GM12878 (cell line): ENCODE results near the gene CRELD2. TPM values are rescaled to one million over a fixed set of nuclear protein-coding genes. Genes with fewer than 3 reads are reported as not detected.

Experiments used
- ATF7 ChIP-seq: fragments of 450-650 bp; IDR thresholded peaks from 2 replicates; pipeline ENCODE4 v1.6.1; 2016; ENCODE audit warnings: low read depth, mild to moderate bottlenecking
- BHLHE40 ChIP-seq, 2 experiments: fragments of 450-650 bp in 1 of 2; IDR thresholded peaks; 2 replicates each; pipeline ENCODE4 v1.6.1; 2011 to 2017; ENCODE audit warnings: low read depth in 2 of 2, borderline replicate concordance in 1 of 2, improper control_type of control experiment in 1 of 2, low read length in 1 of 2, mild to moderate bottlenecking in 1 of 2
- CHD2 ChIP-seq: IDR thresholded peaks from 2 replicates; pipeline ENCODE4 v1.6.1; 2011; ENCODE audit warnings: low read depth, low read length, improper control_type of control experiment, borderline replicate concordance
- CREB1 ChIP-seq: IDR thresholded peaks from 2 replicates; pipeline ENCODE4 v1.6.1; 2012; ENCODE audit warnings: low read depth, mild to moderate bottlenecking, inconsistent platforms
- CREM ChIP-seq: IDR thresholded peaks from 2 replicates; pipeline ENCODE4 v1.6.1; 2014; ENCODE audit warnings: antibody characterized with exemption, low read depth
- ETV6 ChIP-seq, 2 experiments: fragments of 450-650 bp in 1 of 2; IDR thresholded peaks in 1 of 2; conservative IDR thresholded peaks in 1 of 2; 2 replicates each; pipeline ENCODE4 v1.6.1; 2014; ENCODE audit warnings: antibody characterized with exemption in 1 of 2, borderline replicate concordance in 1 of 2, low read depth in 1 of 2, mild to moderate bottlenecking in 1 of 2, moderate library complexity in 1 of 2
- FOXK2 ChIP-seq: fragments of 450-650 bp; IDR thresholded peaks from 2 replicates; pipeline ENCODE4 v1.6.1; 2017; ENCODE audit warnings: mild to moderate bottlenecking, moderate library complexity
- FOXM1 ChIP-seq: IDR thresholded peaks from 2 replicates; pipeline ENCODE4 v1.6.1; 2012; ENCODE audit warnings: low read depth, mild to moderate bottlenecking, inconsistent platforms, low read length, moderate library complexity
- IKZF1 ChIP-seq: fragments of 450-650 bp; conservative IDR thresholded peaks from 2 replicates; pipeline ENCODE4 v1.6.1; 2017; ENCODE audit warnings: antibody characterized with exemption, mild to moderate bottlenecking
- JUND ChIP-seq: IDR thresholded peaks from 2 replicates; pipeline ENCODE4 v1.6.1; 2012; ENCODE audit warnings: low read depth, mild to moderate bottlenecking, low read length, improper control_type of control experiment, moderate library complexity
- PAX5 ChIP-seq: IDR thresholded peaks from 2 replicates; pipeline ENCODE4 v1.6.1; 2011; ENCODE audit warnings: low read depth, low read length, borderline replicate concordance
- POU2F2 ChIP-seq: IDR thresholded peaks from 3 replicates; pipeline ENCODE4 v1.6.1; 2011; ENCODE audit warnings: low read depth, mild to moderate bottlenecking, low read length, borderline replicate concordance
- RELA ChIP-seq: fragments of 450-650 bp; IDR thresholded peaks from 2 replicates; pipeline ENCODE4 v1.8.0; 2014; ENCODE audit warnings: borderline replicate concordance; ENCODE audit not compliant: partially characterized antibody
- SIN3A ChIP-seq: IDR thresholded peaks from 2 replicates; pipeline ENCODE4 v1.6.1; 2012; ENCODE audit warnings: low read depth, low read length, improper control_type of control experiment
- SP1 ChIP-seq: IDR thresholded peaks from one replicate; pipeline ENCODE4 v1.6.1; 2011; ENCODE audit warnings: low read depth, low read length
- SRF ChIP-seq, 2 experiments: IDR thresholded peaks; 2 replicates each; pipeline ENCODE4 v1.6.1; 2011; ENCODE audit warnings: low read depth in 2 of 2, low read length in 2 of 2, mild to moderate bottlenecking in 1 of 2, moderate library complexity in 1 of 2
- TCF7 ChIP-seq: IDR thresholded peaks from 2 replicates; pipeline ENCODE4 v1.6.1; 2014; ENCODE audit warnings: antibody characterized with exemption, borderline replicate concordance
- ZNF217 ChIP-seq: fragments of 450-650 bp; IDR thresholded peaks from 2 replicates; pipeline ENCODE4 v1.6.1; 2017; ENCODE audit warnings: antibody characterized with exemption, mild to moderate bottlenecking
- polyA plus RNA-seq, 11 experiments: library from polyadenylated mRNA; depleted of rRNA in 4 of 11; unstranded in 6 of 11; stranded (reverse) in 5 of 11; fragments of >200 nt; fragmentation: Nextera tagmentation in 4 of 11; fragmentation: Illumina TruSeq in 1 of 11; extraction: Ambion mirVana in 4 of 11; extraction: Trizol in 1 of 11; gene quantifications; 1 replicate in 1 of 11; 2 replicates in 10 of 11; pipeline versions ENCODE4 v1.2.1 to v1.2.3, GENCODE V29; 2011 to 2016; ENCODE audit warnings: inconsistent platforms in 2 of 11, missing spikeins in 2 of 11, low read depth in 1 of 11
- total RNA-seq, 4 experiments: library from RNA; depleted of rRNA in 3 of 4; stranded (reverse); fragments of >200 nt in 3 of 4; fragmentation: Illumina TruSeq in 1 of 4; extraction: Trizol in 1 of 4; gene quantifications; 2 replicates each; pipeline versions ENCODE4 v1.2.1 to v1.2.3, GENCODE V29; 2013 to 2021
- TF ChIP-seq, protein P1 (sequence below): fragments of 450-650 bp; IDR thresholded peaks from 2 replicates; pipeline ENCODE4 v1.6.1; 2018; ENCODE audit warnings: mild to moderate bottlenecking, low read depth, moderate library complexity; ENCODE audit not compliant: partially characterized antibody
- TF ChIP-seq, protein P2 (sequence below): fragments of 450-650 bp; IDR thresholded peaks from 2 replicates; pipeline ENCODE4 v1.6.1; 2016; ENCODE audit warnings: mild to moderate bottlenecking
- TF ChIP-seq, protein P3 (sequence below): fragments of 450-650 bp; IDR thresholded peaks from 2 replicates; pipeline ENCODE4 v1.6.1; 2017; ENCODE audit warnings: mild to moderate bottlenecking, moderate library complexity

Gene CRELD2
- total and polyA plus RNA-seq, 10 of the 15 experiments (the other 5 are each of a cell fraction or from before 2014, with no cell fraction given) = 9.4 to 111 (median 25.9) TPM

DNA sequence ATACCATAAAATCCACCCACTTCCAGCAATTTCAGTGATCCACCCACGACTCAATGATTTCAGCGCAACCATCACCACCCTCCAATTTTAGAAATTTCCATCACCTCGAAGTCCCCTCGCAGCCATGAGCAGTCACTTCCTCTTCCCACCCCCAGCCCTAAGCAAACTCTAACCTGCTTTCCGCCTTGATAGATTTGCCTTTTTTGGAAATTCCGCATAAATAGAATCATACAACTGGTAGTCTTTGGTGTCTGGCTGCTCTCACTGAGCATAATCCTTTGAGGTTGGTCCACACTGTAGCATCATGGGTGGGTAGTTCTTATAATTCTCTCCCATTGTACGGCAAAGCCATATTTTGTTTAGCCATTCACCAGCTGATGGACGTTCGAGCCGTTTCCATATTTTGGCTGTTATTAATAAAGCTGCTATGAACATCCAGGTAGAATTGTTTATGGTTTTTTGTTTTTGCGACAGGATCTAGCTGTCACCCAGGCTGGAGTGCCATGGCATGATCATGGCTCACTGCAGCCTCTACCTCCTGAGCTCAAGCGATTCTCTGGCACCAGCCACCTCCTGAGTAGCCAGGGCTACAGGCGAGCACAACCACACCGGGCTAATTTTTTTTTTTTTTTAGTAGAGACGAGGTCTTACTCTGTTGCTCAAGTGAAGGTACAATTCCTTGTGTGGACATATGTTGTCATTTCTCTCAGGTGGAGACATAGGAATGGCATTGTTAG is 58.2 kb downstream of the CRELD2 start (continued):
- TF ChIP-seq, protein P1, sequence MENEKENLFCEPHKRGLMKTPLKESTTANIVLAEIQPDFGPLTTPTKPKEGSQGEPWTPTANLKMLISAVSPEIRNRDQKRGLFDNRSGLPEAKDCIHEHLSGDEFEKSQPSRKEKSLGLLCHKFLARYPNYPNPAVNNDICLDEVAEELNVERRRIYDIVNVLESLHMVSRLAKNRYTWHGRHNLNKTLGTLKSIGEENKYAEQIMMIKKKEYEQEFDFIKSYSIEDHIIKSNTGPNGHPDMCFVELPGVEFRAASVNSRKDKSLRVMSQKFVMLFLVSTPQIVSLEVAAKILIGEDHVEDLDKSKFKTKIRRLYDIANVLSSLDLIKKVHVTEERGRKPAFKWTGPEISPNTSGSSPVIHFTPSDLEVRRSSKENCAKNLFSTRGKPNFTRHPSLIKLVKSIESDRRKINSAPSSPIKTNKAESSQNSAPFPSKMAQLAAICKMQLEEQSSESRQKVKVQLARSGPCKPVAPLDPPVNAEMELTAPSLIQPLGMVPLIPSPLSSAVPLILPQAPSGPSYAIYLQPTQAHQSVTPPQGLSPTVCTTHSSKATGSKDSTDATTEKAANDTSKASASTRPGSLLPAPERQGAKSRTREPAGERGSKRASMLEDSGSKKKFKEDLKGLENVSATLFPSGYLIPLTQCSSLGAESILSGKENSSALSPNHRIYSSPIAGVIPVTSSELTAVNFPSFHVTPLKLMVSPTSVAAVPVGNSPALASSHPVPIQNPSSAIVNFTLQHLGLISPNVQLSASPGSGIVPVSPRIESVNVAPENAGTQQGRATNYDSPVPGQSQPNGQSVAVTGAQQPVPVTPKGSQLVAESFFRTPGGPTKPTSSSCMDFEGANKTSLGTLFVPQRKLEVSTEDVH = no peak
- TF ChIP-seq CHD2 (peak; percentile 63; the same call in 1 of the 2 replicates), SIN3A (no peak), FOXK2 (no peak), ATF7 (peak; percentile 91), RELA (no peak), CREM (peak; percentile 57; the same call in 1 of the 2 replicates), SRF (IDR thresholded peaks at IDR 0.05; ENCODE audit: low read depth in 2 of 2, low read length in 2 of 2) (peak; percentile 87 to 99), JUND (peak; percentile 13; the same call in 1 of the 2 replicates), FOXM1 (peak; percentile 65; the same call in 1 of the 2 replicates), BHLHE40 (IDR thresholded peaks at IDR 0.05; ENCODE audit: borderline replicate concordance in 1 of 2, low read depth in 2 of 2, low read length in 1 of 2) (0 out of 4 replicates have a peak, but pooled peaks of 1 of the 2 experiments have one; percentile 28), CREB1 (peak; percentile 63), TCF7 (no peak), ETV6 (conservative IDR thresholded peaks at IDR 0.05 in 1 of 2, IDR thresholded peaks at IDR 0.05 in 1 of 2; ENCODE audit: borderline replicate concordance in 1 of 2, low read depth in 1 of 2) (0 out of 4 replicates have a peak, but pooled peaks of 1 of the 2 experiments have one; percentile 56), PAX5 (0 out of 2 replicates have a peak, but pooled peaks have one; percentile 11), SP1 (peak; percentile 42), POU2F2 (0 out of 3 replicates have a peak, but pooled peaks have one; percentile 15), IKZF1 (peak; percentile 26), ZNF217 (no peak)
- TF ChIP-seq, protein P2, sequence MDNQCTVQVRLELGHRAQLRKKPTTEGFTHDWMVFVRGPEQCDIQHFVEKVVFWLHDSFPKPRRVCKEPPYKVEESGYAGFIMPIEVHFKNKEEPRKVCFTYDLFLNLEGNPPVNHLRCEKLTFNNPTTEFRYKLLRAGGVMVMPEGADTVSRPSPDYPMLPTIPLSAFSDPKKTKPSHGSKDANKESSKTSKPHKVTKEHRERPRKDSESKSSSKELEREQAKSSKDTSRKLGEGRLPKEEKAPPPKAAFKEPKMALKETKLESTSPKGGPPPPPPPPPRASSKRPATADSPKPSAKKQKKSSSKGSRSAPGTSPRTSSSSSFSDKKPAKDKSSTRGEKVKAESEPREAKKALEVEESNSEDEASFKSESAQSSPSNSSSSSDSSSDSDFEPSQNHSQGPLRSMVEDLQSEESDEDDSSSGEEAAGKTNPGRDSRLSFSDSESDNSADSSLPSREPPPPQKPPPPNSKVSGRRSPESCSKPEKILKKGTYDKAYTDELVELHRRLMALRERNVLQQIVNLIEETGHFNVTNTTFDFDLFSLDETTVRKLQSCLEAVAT = peak; percentile 47; the same call in 1 of the 2 replicates
- TF ChIP-seq, protein P3, sequence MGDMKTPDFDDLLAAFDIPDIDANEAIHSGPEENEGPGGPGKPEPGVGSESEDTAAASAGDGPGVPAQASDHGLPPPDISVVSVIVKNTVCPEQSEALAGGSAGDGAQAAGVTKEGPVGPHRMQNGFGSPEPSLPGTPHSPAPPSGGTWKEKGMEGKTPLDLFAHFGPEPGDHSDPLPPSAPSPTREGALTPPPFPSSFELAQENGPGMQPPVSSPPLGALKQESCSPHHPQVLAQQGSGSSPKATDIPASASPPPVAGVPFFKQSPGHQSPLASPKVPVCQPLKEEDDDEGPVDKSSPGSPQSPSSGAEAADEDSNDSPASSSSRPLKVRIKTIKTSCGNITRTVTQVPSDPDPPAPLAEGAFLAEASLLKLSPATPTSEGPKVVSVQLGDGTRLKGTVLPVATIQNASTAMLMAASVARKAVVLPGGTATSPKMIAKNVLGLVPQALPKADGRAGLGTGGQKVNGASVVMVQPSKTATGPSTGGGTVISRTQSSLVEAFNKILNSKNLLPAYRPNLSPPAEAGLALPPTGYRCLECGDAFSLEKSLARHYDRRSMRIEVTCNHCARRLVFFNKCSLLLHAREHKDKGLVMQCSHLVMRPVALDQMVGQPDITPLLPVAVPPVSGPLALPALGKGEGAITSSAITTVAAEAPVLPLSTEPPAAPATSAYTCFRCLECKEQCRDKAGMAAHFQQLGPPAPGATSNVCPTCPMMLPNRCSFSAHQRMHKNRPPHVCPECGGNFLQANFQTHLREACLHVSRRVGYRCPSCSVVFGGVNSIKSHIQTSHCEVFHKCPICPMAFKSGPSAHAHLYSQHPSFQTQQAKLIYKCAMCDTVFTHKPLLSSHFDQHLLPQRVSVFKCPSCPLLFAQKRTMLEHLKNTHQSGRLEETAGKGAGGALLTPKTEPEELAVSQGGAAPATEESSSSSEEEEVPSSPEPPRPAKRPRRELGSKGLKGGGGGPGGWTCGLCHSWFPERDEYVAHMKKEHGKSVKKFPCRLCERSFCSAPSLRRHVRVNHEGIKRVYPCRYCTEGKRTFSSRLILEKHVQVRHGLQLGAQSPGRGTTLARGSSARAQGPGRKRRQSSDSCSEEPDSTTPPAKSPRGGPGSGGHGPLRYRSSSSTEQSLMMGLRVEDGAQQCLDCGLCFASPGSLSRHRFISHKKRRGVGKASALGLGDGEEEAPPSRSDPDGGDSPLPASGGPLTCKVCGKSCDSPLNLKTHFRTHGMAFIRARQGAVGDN = peak; percentile 62; the same call in 1 of the 2 replicates
